Renal cortex interstitium (tissue), 15 donors: ENCODE measurements around the gene UNC5CL. TPM values are rescaled to one million over a fixed set of nuclear protein-coding genes. Genes with fewer than 3 reads are reported as not detected.

ENCODE experiments used
- DNase-seq, 11 donors: peaks; one replicate each; pipeline ENCODE4 v3.0.0-alpha.2; 2013; ENCODE audit warnings: low read depth in 9 of 11, low spot score in 4 of 11; ENCODE audit errors: extremely low read depth in 1 of 11
- long read RNA-seq, 16 experiments: transcript quantifications; one replicate each; lab custom pipeline, GENCODE V29; 2026
- polyA plus RNA-seq, 3 donors: library from polyadenylated mRNA; unstranded; fragments of 120-200 nt; gene quantifications; one replicate each; pipeline ENCODE4 v1.2.1, GENCODE V29; 2013; ENCODE audit not compliant: insufficient read length in 3 of 3

UNC5CL gene, protein sequence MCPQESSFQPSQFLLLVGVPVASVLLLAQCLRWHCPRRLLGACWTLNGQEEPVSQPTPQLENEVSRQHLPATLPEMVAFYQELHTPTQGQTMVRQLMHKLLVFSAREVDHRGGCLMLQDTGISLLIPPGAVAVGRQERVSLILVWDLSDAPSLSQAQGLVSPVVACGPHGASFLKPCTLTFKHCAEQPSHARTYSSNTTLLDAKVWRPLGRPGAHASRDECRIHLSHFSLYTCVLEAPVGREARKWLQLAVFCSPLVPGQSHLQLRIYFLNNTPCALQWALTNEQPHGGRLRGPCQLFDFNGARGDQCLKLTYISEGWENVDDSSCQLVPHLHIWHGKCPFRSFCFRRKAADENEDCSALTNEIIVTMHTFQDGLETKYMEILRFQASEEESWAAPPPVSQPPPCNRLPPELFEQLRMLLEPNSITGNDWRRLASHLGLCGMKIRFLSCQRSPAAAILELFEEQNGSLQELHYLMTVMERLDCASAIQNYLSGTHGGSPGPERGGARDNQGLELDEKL
- polyA plus RNA-seq: 10 to 100 TPM in 1 of 3 donors, 1 to 10 TPM in 2; 4.9 to 16.2 (median 6.9) TPM
- long read RNA-seq, donor 1, partial matches to known transcripts: 0 of 1 reads
- long read RNA-seq, donor 1, other reads (novel, unspliced or antisense): 0 of 1 reads
- long read RNA-seq, donor 2, partial matches to known transcripts: 0 of 1 reads
- long read RNA-seq, donor 2, other reads (novel, unspliced or antisense): 0 of 1 reads
- long read RNA-seq, donor 3, partial matches to known transcripts: 0 of 2 reads
- long read RNA-seq, donor 3, other reads (novel, unspliced or antisense): 0 of 2 reads
- long read RNA-seq, donor 4: 0 reads
- long read RNA-seq, donor 5: 0 reads
- long read RNA-seq, donor 6: 0 reads
- long read RNA-seq, donor 7: 0 reads
- long read RNA-seq, donor 8: 0 reads
- long read RNA-seq, donor 9: 0 reads
- long read RNA-seq, donor 10, partial matches to known transcripts: 0 of 1 reads
- long read RNA-seq, donor 10, other reads (novel, unspliced or antisense): 0 of 1 reads
- long read RNA-seq, donor 11: 0 reads
- long read RNA-seq, donor 12: 0 reads
- long read RNA-seq, donor 13: 0 reads
- long read RNA-seq, donor 14, partial matches to known transcripts: 0 of 1 reads
- long read RNA-seq, donor 14, other reads (novel, unspliced or antisense): 0 of 1 reads
- long read RNA-seq, donor 15: 0 reads
- long read RNA-seq, donor 16: 0 reads

DNA sequence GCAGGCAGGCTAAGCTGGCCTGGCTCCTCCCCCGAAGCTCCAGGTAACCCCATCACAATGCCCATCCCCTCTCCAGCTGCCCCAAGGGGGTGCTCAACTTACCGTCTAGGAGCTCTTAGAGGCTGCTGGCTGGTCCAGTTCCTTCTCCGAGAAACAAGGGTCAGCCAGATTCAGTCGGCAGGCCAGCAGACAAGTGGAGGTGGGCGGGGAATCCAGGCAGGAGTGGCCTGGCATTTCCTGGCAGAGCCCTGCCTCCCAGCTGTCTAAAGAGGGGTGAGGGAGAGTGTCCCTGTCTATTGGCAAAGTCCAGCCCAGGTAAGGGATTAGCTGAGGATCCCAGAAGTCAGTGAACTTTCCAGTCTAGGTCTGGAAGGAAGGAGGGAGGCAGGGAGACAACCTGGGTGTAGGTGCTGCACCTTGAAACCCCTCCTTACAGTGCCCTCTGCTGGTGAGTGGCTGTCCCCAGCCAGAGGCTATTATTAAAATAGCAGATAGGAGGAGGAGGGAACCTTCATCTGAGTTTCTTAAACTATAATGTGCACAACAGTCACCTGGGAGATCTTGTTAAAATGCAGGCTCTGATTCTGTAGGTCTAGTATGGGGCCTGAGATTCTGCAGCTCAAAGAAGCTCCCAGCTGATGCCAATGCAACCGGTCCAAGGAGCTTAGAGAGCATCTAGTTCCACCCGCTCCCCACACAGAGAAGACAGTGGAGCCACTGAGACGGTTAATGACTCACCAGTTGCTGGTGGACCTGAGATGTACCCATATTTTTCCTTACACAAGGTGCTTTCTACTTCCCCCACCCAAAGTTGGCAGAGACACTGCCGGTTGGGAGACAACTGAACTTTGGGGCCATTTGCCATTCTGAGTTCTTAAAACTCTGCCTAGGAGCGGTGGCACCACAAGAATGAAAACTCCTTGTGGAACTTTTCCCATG is at the start of gene UNC5CL:
Gene UNC5CL, minus strand, starts transcription at position 162 of the 939 bp plus-strand sequence. CDS start 4,147 bp downstream, outside the sequence.
- DNase-seq: no peak

DNA sequence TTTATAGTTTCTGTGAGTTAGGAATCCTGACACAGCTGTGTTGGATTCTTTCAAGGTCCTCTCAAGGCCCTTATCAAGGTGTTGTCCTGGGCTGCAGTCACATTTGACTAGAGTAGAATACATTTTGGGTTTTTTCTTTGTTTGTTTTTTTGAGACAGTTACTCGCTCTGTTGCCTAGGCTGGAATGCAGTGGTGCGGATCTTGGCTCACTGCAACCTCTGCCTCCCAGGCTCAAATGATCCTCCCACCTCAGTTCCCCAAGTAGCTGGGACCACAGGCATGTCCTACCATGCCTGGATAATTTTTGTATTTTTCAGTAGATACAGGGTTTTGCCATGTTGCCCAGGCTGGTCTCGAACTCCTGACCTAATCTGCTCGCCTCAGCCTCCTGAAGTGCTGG is 49.4 kb upstream of the UNC5CL start:
- no peak for DNase-seq

DNA sequence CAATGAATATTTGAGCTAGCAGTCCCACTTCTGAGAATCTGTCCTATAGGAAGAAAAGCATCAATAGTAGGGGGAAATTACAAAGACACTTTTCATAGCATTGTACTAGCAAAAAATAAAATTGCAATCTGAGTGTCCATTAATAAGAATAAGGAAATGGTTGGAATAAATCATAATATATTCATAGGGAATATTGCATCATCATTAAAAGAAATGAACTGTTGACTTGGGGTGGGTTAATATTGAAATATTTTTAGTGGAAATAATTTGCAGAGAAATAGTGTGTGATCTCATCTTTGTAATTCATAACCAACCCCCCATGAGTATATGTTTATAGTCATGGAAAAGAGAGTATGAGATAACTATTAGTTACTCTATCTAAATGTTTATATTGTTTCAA is 46.2 kb upstream of the UNC5CL start:
- no peak for DNase-seq

DNA sequence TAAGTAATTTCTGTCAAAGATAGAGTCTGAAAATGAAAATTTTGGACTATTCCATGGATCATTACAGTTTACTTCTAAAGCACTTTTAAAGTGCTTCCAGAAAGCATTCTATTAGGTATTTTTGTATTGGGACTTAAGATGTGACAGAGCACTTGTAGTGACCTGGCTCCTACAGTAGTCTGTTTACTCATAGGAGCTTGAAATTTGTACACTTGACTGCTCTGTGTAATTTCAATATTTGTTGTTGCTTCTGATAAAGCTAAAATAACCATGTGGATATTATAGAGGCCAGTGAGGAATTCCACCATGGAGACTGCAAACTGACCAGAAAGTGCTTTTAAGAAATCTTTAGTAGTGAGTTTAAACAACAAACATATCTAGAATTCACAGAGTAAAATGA is 44.1 kb upstream of the UNC5CL start:
- no peak for DNase-seq

DNA sequence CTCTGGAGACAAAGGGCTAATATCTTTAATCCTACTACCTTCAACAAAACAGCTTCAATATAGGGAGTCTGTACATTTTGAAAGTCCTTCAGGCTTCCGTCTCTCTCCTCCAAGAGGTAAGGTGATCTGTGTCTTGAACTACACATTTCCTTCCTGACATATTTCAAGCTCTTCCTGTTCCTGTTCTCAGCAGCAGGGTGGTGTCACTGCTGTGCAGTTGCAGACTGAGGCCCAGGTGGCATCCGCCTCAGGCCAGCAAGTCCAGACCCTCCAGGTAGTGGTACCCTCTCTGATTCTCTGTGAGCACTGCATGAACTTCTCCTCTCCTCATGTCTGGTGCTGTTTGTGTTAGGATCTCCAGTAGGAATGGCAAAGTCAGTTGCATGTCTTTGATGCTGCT is 41.6 kb upstream of the UNC5CL start:
- no peak for DNase-seq

DNA sequence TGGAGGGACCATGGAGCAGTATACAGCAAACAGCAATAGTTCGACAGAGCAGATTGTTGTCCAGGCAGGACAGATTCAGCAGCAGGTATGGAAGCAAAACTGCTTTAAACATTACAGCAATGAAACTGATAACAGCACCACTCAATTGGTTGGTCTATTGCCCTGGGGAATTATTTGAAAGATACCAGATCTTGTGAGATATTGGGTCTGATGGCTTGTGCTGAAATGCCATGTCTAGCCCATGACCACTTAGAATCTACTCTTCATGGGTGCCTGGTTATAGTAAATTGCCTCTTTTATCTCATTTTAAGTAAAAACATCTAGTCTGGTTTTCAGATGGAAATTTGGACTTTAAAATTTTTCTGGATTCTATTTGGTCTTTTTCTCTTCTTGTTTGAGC is 40.1 kb upstream of the UNC5CL start:
- no peak for DNase-seq

DNA sequence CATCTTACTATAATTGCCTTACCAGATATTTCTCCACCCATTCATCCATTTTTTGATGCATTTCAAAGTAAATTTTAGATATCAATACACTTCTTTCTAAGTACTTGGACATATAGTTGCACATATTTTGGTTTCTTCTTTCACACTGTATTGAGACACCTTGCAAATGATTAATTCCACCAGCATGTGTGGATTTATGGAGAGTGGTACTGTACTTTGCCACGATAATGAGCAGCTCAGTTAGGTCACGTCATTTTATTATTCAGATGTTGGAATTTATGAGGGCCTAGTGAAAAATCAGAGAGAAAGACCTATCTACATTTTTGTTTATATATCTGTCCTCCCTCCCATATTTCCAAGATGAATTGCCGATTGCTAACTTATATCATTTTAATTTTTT is 39.1 kb upstream of the UNC5CL start:
- DNase-seq: no peak

DNA sequence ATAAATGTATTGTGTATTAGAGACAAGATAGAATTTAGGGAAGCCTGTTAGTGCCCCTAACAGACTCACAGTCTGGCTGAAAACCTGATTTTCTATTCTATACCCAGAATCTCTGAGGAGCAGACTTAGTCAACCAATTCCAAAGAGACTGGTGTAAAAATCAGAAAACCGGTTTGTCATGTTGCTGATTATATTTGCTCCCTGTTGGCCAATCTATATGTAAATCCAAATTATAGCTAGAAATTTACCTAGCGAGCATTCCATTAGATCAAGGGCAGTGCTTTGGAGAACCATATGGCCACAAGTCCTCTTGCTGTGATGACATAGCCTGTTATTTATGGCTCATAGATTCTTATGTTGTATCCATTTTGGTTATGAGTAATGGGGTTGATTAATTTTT is 38.5 kb upstream of the UNC5CL start:
- peak in 2 of 11 donors; percentile 29 to 30 for DNase-seq

DNA sequence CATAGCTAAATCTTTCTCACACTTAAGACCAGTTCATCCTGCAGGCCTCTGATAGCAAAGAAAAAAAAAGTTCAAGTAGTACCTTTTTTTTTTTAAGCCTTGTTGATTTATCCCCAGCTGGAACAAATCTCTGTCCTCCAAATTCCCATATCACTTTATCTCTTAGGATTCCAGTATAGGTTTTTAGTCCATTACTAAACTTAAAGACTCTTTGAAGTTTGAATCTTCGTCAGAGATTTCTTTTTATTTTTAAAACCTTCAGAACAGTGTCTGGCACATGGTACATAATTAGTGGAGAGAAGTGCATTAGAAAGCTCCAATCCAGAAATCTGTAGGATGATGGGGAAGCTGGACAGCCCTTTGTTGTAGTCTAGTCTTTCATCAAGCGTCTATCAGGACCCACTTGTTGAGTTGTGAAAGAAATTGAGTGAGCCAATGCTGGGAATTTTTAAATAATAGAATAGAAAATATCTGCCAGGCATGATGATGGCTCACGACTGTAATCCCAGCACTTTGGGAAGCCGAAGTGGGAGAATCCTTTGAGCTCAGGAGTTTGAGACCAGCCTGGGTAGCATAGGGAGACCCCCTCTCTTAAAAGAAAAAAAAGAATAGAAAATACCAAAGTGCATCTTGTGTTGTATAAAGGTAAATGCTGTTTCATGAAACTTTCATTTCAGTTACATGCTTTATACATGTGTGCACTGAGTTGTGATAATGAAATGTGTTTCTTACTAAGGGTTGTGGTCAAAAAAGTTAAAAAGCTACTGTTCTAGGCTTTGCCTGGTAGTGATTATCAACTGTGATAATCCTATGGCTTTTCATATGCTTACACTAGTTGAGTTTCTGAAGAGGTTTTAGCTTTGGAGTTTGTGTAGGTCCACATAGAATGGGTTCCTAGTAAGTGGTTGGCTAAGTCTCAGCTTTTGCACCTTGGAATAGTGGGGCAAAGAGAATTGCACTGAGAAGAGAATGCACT is 36.9 kb upstream of the UNC5CL start:
- no peak for DNase-seq

DNA sequence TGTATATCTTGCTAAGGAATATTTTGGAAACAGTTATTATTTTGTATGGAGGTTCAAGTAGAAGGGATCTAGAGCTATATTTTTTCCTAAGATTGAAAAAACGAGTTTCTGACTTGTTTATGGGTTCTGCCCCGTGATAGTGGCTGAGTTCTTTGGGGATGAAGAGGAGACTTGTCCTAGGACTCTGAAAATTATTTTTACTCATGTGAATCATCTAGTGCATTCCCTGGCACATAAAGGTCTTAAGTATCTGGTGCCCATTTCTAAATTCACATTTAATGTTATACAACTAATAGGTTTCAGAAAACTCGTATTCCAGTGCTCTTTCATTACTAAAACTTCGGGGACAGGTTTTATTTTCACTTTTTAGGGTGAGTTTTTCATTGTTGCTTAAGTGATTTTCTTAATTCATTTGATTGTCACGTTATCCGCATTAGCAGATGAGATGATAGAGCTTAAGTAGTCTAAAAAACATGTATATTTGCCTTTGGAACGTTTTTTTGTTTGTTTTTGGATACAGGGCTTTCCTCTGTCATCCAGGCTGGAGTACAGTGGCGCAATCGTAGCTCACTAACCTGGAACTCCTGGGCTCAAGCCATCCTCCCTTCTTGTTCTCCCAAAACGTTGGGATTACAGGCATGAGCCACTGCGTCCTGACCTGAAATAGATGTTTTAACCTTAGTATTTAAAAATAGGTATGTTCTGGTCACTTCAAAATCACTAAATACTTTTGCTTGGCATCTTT is 35.8 kb upstream of the UNC5CL start:
- no peak for DNase-seq

DNA sequence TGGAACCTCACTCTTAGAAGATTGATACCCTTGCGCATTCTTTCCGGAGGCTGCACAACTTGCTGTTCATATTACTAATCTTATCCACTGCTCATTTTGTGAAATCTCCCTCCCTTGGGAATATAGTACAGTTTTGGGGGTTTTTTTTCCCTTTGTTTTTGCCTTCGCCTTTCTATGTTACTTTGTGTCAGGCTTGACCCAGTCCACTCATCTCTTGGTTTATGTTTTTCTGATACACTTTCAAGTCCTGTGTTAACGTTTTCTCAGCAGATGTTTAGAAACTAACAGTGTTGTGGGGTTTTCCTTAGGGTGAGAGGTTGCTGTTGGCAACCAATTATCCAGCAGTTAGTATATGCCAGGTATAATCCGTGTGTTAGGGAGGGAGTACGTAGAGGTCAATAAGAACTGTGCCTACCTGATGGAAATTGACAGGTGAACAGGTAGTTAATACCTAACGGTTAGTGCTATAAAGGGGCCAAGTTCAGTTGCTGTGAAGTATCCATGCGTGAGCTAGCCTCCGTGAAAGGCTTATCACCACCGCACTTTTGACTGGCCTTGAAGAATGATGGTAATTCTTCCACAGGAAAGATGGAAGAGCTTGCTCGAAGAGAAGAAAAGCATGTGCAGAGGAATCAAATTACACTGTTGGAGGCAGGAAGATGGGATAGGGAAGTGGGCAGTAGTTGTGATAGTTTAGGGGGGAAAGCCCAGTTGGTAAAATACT is 35.1 kb upstream of the UNC5CL start:
- peak in 3 of 11 donors; percentile 30 to 33 (median 33) for DNase-seq

DNA sequence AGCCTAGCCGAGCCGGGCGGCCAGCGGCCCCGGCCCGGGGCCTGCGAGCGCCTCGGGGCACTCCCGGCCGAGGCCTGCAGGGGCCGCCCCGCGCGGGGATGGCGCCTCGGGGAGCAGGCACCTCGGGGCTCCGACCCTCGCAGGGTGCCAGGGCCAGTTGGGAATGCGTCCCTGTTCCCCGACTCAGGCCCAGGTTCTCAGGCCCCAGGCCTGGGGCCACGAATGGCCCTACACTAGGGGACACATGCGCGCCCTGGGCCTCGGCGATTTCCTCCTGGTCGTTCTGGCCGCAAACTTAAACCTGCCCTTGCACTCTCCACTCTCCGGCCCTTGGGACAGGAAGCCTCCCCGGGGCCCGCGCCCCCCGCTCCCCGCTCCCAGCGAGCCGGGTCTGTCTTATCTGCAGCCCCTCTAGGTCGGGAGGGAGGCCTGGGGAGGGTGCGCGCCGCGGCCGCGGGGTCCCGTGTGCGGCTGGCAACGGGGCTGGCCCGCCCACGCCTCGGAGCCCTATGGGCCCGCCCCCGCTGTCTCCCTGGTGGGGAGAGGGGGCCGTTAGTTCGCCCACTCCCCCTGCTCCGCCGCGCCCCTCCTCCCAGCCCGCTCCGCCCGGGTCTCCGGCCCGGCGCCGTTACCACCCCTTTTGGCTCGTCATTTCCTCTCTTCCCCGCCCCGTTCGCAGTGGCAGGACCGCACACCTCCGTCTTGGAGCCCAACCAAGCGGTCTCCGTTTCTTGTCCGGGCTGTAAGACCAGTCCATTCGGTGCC is 34.4 kb upstream of the UNC5CL start:
- DNase-seq: peak; percentile 69 to 88 (median 82)

DNA sequence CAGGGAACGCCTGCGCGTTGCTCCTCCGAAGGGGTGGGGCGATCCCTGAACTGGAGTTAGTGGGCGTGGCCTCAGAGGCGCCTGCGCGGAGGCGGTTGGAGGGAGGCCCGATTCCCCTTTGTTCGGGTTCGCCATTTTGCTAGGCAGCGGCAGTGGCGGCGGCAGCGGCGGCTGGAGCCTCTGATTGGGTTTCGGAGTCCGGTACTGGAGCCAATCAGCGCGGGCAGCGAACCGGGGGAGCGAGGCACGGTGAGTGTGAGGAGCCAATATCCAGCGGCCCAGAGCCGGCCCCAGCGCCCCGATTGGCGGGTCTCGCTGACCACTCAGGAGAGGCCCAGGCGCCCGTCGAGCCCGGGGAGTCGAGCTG is 33.8 kb upstream of the UNC5CL start, which contains the start of gene NFYA:
Gene NFYA, plus strand, starts transcription at position 139 of the 367 bp plus-strand sequence. CDS start 6,116 bp downstream, outside the sequence.
- no peak for DNase-seq

DNA sequence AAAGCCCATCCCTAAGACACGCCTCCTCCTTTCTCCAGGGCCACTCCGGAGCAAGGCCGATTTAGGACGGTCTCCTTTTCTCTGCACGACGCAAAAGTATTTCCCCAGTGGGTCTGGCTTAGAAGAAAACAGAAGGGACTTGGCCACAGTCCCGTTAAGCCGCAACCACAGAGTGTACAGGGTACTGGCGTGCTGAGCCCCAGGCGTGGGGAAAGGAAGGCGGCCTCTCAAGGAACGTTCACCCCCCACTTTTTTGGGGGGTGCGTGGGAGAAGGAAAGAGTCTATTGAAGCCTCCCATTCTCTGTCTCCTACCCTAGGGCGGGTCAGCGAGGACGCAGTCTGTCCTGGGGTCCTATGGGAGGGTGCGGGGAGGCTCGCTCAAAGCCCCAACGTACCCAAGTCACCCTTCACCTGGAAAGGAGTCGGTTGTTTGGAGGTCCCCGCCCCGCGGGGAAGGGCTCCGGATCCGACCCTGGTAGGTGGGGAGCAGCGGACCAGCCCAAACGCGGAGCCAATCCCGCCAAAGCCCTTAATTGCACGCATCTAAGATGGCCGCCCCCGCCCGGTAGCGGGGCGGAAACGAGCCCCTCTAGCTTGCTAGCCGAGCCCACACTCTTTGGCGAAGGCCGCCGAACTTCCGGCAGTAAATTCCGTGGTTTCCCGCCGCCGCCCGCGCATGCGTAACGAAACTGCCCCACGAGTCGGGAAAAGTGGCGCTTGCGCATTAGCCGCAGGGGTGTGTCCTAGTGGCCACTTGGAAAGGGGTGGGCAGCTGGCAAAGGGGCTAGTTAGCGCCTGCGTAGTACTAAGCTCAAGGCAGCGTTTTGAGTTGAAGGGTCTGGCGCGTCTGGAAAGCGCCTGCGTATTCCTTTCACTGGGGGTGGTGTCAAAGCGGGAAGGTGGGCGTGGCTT is 33.2 kb upstream of the UNC5CL start, which contains the start of gene OARD1:
Gene OARD1, minus strand, starts transcription at position 434 of the 913 bp plus-strand sequence. CDS start 722 bp downstream, outside the sequence.
- peak; percentile 99 to 100 (median 99) for DNase-seq
